GM18508 (cell line): ENCODE results near the gene VGLL4.
"Not testable (repeated sequence)": the region's sequence is repeated elsewhere in the genome, so short reads cannot be mapped to it uniquely, and the experiment has no call there.

Experiments
- ATAC-seq: cut with Tn5 transposase; IDR thresholded peaks from one replicate; pipeline ENCODE4 v1.9.1; 2021; ENCODE audit warnings: moderate number of reproducible peaks; ENCODE audit not compliant: insufficient read depth, unreplicated experiment

Gene VGLL4

DNA sequence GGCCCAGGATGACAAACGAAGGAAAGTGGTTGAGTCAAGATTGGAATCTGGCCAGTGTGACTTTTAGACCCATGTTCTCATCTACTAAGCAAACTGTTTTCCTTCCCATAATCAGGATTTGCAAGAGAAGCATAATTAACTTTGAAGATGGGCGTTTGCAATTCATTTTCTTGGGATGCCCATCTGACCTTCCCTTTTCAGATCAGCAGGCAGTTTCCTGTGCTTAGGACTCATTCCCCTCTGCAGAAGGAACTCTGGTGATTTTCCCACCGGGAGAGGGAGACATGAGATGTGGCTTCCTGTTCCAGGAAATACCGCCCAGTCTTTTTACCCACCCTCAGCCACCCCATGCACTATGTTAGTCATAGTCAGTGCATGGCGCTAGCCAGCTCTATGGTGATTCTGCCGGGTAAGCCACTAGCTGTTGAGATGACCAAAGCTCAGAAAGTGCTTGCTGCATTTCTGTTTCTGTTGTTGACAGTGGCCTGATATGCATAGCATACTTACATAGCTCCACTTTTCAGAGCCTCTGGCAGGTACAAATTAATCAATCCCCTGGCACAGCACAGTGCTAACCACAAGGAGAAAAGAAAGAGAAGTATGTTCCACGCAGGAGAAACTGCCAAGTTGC, 129.4 kb downstream of the VGLL4 start:
- no peak for ATAC-seq

DNA sequence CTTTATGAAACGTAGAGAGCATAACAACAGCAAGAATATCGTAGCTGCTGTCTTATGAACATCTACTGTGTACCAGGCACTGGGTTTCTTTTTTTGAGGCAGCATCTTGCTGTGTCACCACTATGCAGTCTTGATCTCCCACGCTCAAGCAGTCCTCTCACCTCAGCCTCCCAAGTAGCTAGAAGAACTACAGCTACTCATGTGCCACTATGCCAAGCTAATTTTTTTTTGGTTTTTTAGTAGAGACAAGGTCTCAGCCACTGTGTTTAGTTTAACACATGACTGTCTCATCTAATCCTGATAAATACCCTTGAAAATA, 129.9 kb downstream of the VGLL4 start:
- ATAC-seq, result no peak

DNA sequence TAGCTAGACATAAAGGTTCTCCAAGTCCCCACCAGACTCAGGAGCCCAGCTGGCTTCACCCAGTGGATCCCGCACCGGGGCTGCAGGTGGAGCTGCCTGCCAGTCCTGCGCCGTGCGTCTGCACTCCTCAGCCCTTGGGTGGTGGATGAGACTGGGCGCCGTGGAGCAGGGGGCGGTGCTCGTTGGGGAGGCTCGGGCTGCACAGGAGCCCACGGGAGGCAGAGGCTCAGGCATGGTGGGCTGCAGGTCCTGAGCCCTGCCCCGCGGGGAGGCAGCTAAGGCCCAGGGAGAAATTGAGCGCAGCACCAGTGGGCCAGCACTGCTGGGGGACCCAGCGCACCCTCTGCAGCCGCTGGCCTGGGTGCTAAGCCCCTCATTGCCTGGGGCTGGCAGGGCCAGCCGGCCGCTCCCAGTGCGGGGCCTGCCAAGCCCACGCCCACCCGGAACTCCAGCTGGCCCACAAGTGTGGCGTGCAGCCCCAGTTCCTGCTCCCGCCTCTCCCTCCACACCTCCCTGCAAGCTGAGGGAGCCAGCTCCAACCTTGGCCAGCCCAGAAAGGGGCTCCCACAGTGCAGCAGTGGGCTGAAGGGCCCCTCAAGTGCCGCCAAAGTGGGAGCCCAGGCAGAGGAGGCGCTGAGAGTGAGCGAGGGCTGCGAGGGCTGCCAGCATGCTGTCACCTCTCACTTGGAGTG, 130.4 kb downstream of the VGLL4 start:
- not testable (repeated sequence) for ATAC-seq

DNA sequence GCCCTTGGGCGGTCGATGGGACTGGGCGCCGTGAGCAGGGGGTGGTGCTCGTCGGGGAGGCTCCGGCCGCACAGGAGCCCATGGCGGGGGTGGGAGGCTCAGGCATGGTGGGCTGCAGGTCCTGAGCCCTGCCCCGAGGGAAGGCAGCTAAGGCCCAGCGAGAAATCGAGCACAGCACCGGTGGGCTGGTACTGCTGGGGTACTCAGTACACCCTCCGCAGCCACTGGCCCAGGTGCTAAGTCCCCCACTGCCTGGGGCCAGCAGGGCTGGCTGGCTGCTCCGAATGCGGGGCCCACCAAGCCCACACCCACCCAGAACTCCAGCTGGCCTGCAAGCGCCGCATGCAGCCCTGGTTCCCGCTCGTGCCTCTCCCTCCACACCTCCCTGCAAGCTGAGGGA, 132.1 kb downstream of the VGLL4 start:
- not testable (repeated sequence) for ATAC-seq

DNA sequence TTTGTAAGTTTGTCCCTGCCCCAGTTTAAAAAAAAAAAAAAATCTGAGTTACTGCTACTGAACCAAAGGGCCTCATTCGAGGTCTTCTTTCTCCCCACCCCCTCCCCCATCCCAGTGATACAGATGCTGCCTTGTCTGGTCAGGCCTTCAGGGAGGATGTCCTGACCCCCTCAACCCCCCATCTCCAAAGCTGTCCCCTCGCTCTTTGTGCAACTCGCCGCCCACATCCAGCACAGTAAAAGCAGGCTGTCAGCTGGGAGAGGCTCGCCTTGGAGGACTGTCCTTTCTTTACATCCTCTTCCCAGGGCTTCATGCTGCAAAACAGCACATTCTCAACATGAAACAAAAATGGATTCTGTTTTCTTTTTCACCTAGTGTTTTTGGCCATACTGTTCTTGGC, 133.4 kb downstream of the VGLL4 start:
- ATAC-seq, result no peak

DNA sequence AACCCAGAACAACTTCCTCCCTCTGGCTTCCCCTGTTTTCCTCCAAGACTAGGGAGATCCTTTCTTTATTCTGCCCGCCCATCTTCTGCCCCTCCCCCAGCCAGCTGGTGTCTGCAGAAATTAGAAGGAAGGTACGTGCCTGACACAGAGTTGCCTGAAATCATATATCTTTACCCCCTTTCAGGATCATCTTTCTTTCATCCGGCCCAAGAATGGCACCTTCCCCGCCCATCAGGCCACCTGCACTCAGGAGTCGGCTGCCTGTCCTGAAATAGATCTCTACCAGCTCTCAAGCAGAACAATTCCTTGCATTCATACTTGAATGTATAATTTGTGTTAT, 133.7 kb downstream of the VGLL4 start:
- ATAC-seq, result no peak

DNA sequence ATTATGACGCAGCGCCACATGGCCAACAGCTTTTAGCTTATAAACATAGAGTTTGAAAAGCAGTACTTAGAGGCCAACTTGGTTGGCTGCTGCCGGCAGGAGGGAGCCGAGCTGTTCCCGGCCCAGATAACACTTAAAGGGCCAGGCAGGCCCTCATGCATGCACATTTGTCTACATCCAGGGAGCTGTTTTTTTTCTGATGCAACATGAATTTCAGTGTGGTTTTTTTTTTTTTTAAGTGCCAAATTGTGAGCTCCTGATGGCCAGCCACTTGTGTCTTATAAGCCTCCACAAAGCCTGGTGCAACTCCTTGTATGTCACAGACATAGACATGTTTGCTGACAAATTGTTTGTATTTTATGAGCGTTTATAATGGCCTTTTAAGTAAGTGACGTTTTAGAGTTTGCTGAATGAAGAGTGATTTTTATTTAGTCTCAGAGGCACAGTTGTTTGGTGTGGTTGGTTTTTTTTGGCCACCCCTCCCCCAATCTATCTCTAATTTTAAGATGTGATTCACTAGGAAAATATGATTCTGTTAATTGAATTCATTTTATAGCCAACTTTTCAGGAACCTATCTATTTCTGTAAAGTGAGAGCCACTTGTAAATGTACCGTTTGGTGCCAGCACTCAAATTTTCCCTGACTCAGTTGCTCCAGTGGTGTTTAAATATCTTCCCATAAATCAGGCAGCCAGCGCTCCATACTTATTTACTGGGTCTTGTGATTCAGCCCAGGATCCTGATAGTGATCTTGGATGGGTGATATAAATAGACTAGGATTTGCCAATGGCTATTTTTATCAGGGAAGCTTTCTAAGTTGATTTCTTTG, 134.3 kb downstream of the VGLL4 start:
- ATAC-seq, result no peak

DNA sequence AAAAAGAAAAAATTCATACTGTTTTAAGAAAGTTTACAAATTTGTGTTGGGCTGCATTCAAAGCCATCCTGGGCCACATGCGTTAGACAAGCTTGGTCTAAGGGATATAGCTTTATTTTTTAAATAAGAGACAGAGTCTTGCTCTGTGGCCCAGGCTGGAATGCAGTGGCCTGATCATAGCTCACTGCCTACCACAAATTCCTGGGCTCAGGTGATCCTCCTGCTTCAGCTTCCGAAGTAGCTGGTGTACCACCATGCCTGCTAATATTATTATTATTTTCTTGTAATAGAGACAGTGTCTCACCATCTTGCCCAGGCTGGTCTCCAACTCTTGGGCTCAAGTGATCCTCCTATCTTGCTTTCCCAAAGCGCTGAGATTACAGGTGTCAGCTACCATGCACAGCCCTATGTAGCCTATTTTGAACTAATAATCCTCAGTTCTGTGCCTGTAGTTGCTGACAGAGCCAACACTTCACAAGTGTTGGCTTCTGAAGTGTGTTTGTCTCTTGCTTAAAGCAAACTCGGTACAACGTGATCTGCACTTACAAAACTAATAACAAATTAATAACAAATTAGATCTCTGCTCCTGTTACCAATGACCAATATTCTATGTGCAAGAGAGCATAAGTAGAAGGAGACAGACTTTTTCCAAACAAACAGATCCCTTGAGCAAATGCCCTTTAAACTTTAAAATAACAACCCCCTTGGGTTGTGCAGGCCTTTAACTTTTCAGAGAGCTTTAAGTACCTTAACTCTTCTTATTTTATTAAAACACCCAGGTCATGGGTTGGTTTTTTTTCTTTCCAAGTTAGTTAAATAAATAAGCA, 135.2 kb downstream of the VGLL4 start:
- ATAC-seq, result no peak

DNA sequence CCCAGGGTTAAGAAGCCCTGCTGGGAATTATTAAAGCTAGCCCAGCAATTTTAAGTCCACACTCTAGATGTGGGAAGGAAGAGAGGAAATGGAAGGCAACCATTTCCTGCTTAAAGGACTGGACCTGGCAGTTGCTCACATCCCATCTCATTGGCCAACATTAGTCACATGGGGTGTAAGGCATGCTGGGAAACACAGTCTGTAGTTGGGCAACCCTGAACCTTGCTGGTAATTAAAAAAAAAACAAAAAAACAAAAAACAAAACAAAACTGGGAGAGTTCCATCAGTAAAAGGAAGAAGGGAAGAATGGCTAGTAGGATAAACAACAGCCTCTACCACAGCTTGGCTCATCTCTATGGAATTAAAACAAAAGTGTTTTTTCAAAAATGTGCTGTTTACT, 136.0 kb downstream of the VGLL4 start:
- ATAC-seq, result no peak
